ENCODE measurements around the gene LURAP1L. TPM values are rescaled to one million over a fixed set of nuclear protein-coding genes. Genes with fewer than 3 reads are reported as not detected.

The LURAP1L gene
- total and polyA plus RNA-seq, 9 of the 15 experiments (the other 6 are each of a cell fraction or from before 2014, with no cell fraction given), result 0.06 to 0.28 (median 0.07) TPM; not detected in 4

- TF ChIP-seq GTF3C2 (IDR thresholded peaks at IDR 0.05; ENCODE audit: borderline replicate concordance, extremely low read depth, insufficient read length), result no peak
- TF ChIP-seq NCOR1 (IDR thresholded peaks at IDR 0.05), result no peak
- TF ChIP-seq CHCHD3 (CRISPR knock-in tag; IDR thresholded peaks at IDR 0.05), result no peak
- no peak for TF ChIP-seq GABPB2 (CRISPR knock-in tag; conservative IDR thresholded peaks at IDR 0.05)
- TF ChIP-seq EZH2 (IDR thresholded peaks at IDR 0.05; ENCODE audit: borderline replicate concordance, low read depth, low read length), result no peak
- TF ChIP-seq MCM5 (IDR thresholded peaks at IDR 0.05; ENCODE audit: low read depth), result no peak
Measured at GRCh38 chr9:12753931-12754330, 20.9 kb upstream of the LURAP1L start (continued).

- H3K4me3 ChIP-seq, result no peak overlapping the region
- ChIA-PET POLR2A (no interaction called here), CTCF (ENCODE audit: low intra/inter-chr PET ratio) (no interaction called here)
- no peak overlapping the region for H3K27ac ChIP-seq (ENCODE audit: extremely low read depth, low read depth, low read length)
- no peaks in the 10 kb centered on the region for H3K79me2 ChIP-seq (ENCODE audit: control insufficient read depth, insufficient read depth, low read length)
- no peaks in the 10 kb centered on the region for H3K27me3 ChIP-seq (ENCODE audit: control insufficient read depth in 2 of 2, insufficient read depth in 2 of 2, low read length in 2 of 2)
- H2AFZ ChIP-seq (ENCODE audit: low read depth, low read length), result no peak overlapping the region
- no peaks in the 10 kb centered on the region for H3K9me3 ChIP-seq (replicated peaks; ENCODE audit: control insufficient read depth, insufficient read depth, low read depth, low read length)
- in situ Hi-C loops (cut with MboI), result no loop called here
- FAIRE-seq, result no peak
- BruUV-seq (replicated peaks), result no TSS peak
- no peaks in the 10 kb centered on the region for H3K4me1 ChIP-seq (replicated peaks in 1 of 2; ENCODE audit: control insufficient read depth in 2 of 2, insufficient read depth in 2 of 2, low read length in 2 of 2)
- no peaks in the 10 kb centered on the region for H4K20me1 ChIP-seq (replicated peaks; ENCODE audit: control insufficient read depth, insufficient read depth, low read length)
- intact Hi-C loops (cut with micrococcal nuclease), result no loop called here
- no peaks in the 10 kb centered on the region for H3K9me1 ChIP-seq (ENCODE audit: control insufficient read depth, insufficient read depth, low read length)
- WGBS (ENCODE audit: insufficient coverage, low coverage, missing lambda C conversion rate), result 0% methylated on average over 1 of the region's 1 CpG
- no peak overlapping the region for H3K9ac ChIP-seq (ENCODE audit: insufficient read depth in 1 of 2, low read depth in 2 of 2, low read length in 2 of 2)
- no peak for ATAC-seq
- no peaks in the 10 kb centered on the region for H3K36me3 ChIP-seq (ENCODE audit: control insufficient read depth, insufficient read depth, low read length)
- H3K4me2 ChIP-seq (ENCODE audit: insufficient read depth, low read length), result no peak overlapping the region
- DNase-seq (ENCODE audit: extremely low read depth in 1 of 4, low spot score in 3 of 4), result no peak
- no peak for TF ChIP-seq POLR2G (IDR thresholded peaks at IDR 0.05; ENCODE audit: low read depth, low read length)
- TF ChIP-seq FOXM1 (IDR thresholded peaks at IDR 0.05; ENCODE audit: low read depth), result no peak
- no peak for TF ChIP-seq FOXM1 (CRISPR knock-in tag; IDR thresholded peaks at IDR 0.05; ENCODE audit: low read depth)
- no peak for TF ChIP-seq GTF2F1 (IDR thresholded peaks at IDR 0.05; ENCODE audit: low read depth, low read length)
- no peak for TF ChIP-seq SNRNP70 (optimal IDR thresholded peaks at IDR 0.05; ENCODE audit: low read depth, low read length)
- TF ChIP-seq SRF (CRISPR knock-in tag; IDR thresholded peaks at IDR 0.05), result no peak
- no peak for TF ChIP-seq IRF1 (CRISPR knock-in tag; IDR thresholded peaks at IDR 0.05; ENCODE audit: borderline replicate concordance)
- no peak for TF ChIP-seq CUX1 (CRISPR knock-in tag; IDR thresholded peaks at IDR 0.05)
Measured at GRCh38 chr9:12759761-12760160, 15.1 kb upstream of the LURAP1L start.
